OCI-LY7 (cell line): Measurements from ENCODE around the gene ZNF438.

Source experiments
- CTCF ChIP-seq: fragments of 200-600 bp; sonication (generic); conservative IDR thresholded peaks from 2 replicates; pipeline ENCODE4 v1.5.1; 2014; ENCODE audit warnings: mild to moderate bottlenecking, antibody characterized with exemption, low read length, moderate library complexity, mixed read lengths
- EZH2phosphoT487 ChIP-seq: fragments of 200-600 bp; sonication (generic); IDR thresholded peaks from 2 replicates; pipeline ENCODE4 v1.6.1; 2018; ENCODE audit warnings: low read depth, borderline replicate concordance, mild to moderate bottlenecking, mixed run types, antibody characterized with exemption, low read length, moderate library complexity, mixed read lengths

GRCh38 chr10:30810416-30810815, 221.2 kb downstream of the ZNF438 start:
- no peak for TF ChIP-seq CTCF
- TF ChIP-seq EZH2phosphoT487 = no peak
